ENCODE measurements around the gene COPS3. TPM values are rescaled to one million over a fixed set of nuclear protein-coding genes. Genes with fewer than 3 reads are reported as not detected.

COPS3 gene
- total and polyA plus RNA-seq, 9 of the 15 experiments (the other 6 are each of a cell fraction or from before 2014, with no cell fraction given) = 92.4 to 295 (median 167) TPM

DNA sequence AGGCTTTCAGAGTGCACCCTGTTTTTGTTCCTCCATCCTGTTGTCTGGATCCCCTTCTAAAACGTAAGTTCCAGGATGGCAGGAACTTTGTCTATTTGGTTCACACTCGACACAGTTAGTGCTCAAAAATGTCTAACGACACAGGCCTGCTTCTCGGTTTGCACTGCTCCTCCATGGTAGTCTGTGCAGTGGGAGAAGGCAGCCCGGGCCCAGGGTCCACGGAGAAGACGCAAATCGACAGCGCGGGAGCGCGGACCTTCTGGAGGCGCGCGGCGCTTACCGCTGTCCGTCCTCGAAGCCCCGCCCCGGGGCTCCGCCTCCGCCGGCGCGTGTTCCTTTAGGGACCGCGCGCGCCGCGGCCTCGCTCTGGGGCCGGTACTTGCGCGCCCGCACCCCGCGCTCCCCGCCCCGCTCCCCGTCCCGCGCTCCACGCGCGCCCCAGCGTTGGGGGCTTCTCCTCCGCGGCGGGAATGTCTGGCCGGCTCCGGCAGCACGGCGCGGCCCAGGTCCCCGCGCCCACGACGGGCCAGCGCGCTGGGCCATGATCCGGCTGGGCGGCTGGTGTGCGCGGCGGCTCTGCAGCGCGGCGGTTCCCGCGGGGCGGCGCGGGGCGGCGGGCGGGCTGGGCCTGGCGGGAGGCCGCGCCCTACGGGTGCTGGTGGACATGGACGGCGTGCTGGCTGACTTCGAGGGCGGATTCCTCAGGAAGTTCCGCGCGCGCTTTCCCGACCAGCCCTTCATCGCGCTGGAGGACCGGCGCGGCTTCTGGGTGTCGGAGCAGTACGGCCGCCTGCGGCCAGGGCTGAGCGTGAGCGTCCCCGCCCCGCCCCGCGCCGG lies 22.2 kb upstream of the COPS3 start, which contains the start of gene NT5M (continued):
- TF ChIP-seq SIX5 (IDR thresholded peaks at IDR 0.05; ENCODE audit: borderline replicate concordance in 1 of 2, insufficient read depth in 1 of 2, low read depth in 1 of 2, low read length in 2 of 2) = no peak
- TF ChIP-seq MAZ (CRISPR knock-in tag; conservative IDR thresholded peaks at IDR 0.05 in 1 of 2, IDR thresholded peaks at IDR 0.05 in 1 of 2) = peak in 1 of 2 experiments; percentile 55; a peak in 2 of 4 replicates
- peak; percentile 43 for TF ChIP-seq ZFX (CRISPR knock-in tag; IDR thresholded peaks at IDR 0.05)
- TF ChIP-seq, protein P1, sequence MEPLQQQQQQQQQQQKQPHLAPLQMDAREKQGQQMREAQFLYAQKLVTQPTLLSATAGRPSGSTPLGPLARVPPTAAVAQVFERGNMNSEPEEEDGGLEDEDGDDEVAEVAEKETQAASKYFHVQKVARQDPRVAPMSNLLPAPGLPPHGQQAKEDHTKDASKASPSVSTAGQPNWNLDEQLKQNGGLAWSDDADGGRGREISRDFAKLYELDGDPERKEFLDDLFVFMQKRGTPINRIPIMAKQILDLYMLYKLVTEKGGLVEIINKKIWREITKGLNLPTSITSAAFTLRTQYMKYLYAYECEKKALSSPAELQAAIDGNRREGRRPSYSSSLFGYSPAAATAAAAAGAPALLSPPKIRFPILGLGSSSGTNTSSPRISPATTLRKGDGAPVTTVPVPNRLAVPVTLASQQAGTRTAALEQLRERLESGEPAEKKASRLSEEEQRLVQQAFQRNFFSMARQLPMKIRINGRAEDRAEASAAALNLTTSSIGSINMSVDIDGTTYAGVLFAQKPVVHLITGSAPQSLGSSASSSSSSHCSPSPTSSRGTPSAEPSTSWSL (CRISPR knock-in tag; IDR thresholded peaks at IDR 0.05; ENCODE audit: borderline replicate concordance) = no peak
- no peak for TF ChIP-seq FOXK1 (CRISPR knock-in tag; IDR thresholded peaks at IDR 0.05; ENCODE audit: borderline replicate concordance)
- TF ChIP-seq, protein P2, sequence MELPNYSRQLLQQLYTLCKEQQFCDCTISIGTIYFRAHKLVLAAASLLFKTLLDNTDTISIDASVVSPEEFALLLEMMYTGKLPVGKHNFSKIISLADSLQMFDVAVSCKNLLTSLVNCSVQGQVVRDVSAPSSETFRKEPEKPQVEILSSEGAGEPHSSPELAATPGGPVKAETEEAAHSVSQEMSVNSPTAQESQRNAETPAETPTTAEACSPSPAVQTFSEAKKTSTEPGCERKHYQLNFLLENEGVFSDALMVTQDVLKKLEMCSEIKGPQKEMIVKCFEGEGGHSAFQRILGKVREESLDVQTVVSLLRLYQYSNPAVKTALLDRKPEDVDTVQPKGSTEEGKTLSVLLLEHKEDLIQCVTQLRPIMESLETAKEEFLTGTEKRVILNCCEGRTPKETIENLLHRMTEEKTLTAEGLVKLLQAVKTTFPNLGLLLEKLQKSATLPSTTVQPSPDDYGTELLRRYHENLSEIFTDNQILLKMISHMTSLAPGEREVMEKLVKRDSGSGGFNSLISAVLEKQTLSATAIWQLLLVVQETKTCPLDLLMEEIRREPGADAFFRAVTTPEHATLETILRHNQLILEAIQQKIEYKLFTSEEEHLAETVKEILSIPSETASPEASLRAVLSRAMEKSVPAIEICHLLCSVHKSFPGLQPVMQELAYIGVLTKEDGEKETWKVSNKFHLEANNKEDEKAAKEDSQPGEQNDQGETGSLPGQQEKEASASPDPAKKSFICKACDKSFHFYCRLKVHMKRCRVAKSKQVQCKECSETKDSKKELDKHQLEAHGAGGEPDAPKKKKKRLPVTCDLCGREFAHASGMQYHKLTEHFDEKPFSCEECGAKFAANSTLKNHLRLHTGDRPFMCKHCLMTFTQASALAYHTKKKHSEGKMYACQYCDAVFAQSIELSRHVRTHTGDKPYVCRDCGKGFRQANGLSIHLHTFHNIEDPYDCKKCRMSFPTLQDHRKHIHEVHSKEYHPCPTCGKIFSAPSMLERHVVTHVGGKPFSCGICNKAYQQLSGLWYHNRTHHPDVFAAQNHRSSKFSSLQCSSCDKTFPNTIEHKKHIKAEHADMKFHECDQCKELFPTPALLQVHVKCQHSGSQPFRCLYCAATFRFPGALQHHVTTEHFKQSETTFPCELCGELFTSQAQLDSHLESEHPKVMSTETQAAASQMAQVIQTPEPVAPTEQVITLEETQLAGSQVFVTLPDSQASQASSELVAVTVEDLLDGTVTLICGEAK (IDR thresholded peaks at IDR 0.05) = peak; percentile 41; the same call in 1 of the 2 replicates
- TF ChIP-seq, protein P2 (CRISPR knock-in tag; IDR thresholded peaks at IDR 0.05) = no peak
- no peak for TF ChIP-seq MTA3 (IDR thresholded peaks at IDR 0.05; ENCODE audit: borderline replicate concordance)
- TF ChIP-seq, protein P3, sequence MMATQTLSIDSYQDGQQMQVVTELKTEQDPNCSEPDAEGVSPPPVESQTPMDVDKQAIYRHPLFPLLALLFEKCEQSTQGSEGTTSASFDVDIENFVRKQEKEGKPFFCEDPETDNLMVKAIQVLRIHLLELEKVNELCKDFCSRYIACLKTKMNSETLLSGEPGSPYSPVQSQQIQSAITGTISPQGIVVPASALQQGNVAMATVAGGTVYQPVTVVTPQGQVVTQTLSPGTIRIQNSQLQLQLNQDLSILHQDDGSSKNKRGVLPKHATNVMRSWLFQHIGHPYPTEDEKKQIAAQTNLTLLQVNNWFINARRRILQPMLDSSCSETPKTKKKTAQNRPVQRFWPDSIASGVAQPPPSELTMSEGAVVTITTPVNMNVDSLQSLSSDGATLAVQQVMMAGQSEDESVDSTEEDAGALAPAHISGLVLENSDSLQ (IDR thresholded peaks at IDR 0.05) = peak; percentile 39; the same call in 1 of the 2 replicates
- TF ChIP-seq L3MBTL2 (IDR thresholded peaks at IDR 0.05) = peak; percentile 54; the same call in 1 of the 2 replicates
- TF ChIP-seq NCOA1 (IDR thresholded peaks at IDR 0.05; ENCODE audit: low read depth) = no peak
- peak; percentile 73 for TF ChIP-seq HNRNPLL (IDR thresholded peaks at IDR 0.05; ENCODE audit: low read depth, low read length, poor library complexity, severe bottlenecking)
- TF ChIP-seq NEUROD1 (IDR thresholded peaks at IDR 0.05; ENCODE audit: borderline replicate concordance, low read depth, low read length, partially characterized antibody) = no peak
- no peak for TF ChIP-seq TEAD1 (CRISPR knock-in tag; IDR thresholded peaks at IDR 0.05)
- TF ChIP-seq CTBP1 (IDR thresholded peaks at IDR 0.05; ENCODE audit: borderline replicate concordance) = peak; percentile 96

Data from K562 (cell line).